Fibroblast of lung (primary cell): ENCODE results near the gene UQCRHL. TPM values are rescaled to one million over a fixed set of nuclear protein-coding genes. Genes with fewer than 3 reads are reported as not detected.

ENCODE experiments used
- DNase-seq, 2 donors: peaks; one replicate each; pipeline versions ENCODE4 v3.0.0 to v3.0.0-alpha.2; 2010; ENCODE audit warnings: low read depth in 2 of 2
- H2AFZ ChIP-seq: 2 replicates; pipeline ENCODE4 v1.5.1; 2012; ENCODE audit warnings: low read length, control low read depth, inconsistent platforms
- H3K27ac ChIP-seq: 2 replicates; pipeline ENCODE4 v1.5.1; 2011; ENCODE audit warnings: low read length, control low read depth; ENCODE audit not compliant: insufficient read depth
- H3K27me3 ChIP-seq: 2 replicates; pipeline ENCODE4 v1.5.1; 2011; ENCODE audit warnings: mild to moderate bottlenecking, low read length; ENCODE audit not compliant: control insufficient read depth, insufficient read depth
- H3K36me3 ChIP-seq: 2 replicates; pipeline ENCODE4 v1.5.1; 2011; ENCODE audit warnings: low read length; ENCODE audit not compliant: control insufficient read depth, insufficient read depth
- H3K4me1 ChIP-seq: 2 replicates; pipeline ENCODE4 v1.5.1; 2011; ENCODE audit warnings: low read length; ENCODE audit not compliant: control insufficient read depth, insufficient read depth; ENCODE audit errors: extremely low read depth
- H3K4me2 ChIP-seq: 2 replicates; pipeline ENCODE4 v1.5.1; 2011; ENCODE audit warnings: low read length, control low read depth; ENCODE audit not compliant: insufficient read depth; ENCODE audit errors: extremely low read depth
- H3K4me3 ChIP-seq, 4 experiments: fragments of 200-600 bp in 1 of 4; sonication (generic) in 1 of 4; replicated peaks in 1 of 4; 2 replicates each; pipeline ENCODE4 v1.5.1; 2011 to 2016; ENCODE audit warnings: low read length in 4 of 4, low read depth in 3 of 4, mild to moderate bottlenecking in 3 of 4, control low read depth in 2 of 4, inconsistent platforms in 1 of 4, mixed read lengths in 1 of 4; ENCODE audit not compliant: insufficient read depth in 1 of 4; ENCODE audit errors: control extremely low read depth in 1 of 4
- H3K79me2 ChIP-seq: 2 replicates; pipeline ENCODE4 v1.5.1; 2012; ENCODE audit warnings: mild to moderate bottlenecking, low read length, inconsistent platforms; ENCODE audit not compliant: control insufficient read depth, insufficient read depth
- H3K9ac ChIP-seq: 2 replicates; pipeline ENCODE4 v1.5.1; 2011; ENCODE audit warnings: mild to moderate bottlenecking, low read length, control low read depth; ENCODE audit not compliant: insufficient read depth
- H3K9me3 ChIP-seq: 2 replicates; pipeline ENCODE4 v1.5.1; 2012; ENCODE audit warnings: low read depth, low read length; ENCODE audit not compliant: control insufficient read depth, insufficient read depth
- H4K20me1 ChIP-seq: 2 replicates; pipeline ENCODE4 v1.5.1; 2011; ENCODE audit warnings: low read length; ENCODE audit not compliant: control insufficient read depth, insufficient read depth; ENCODE audit errors: extremely low read depth
- CTCF ChIP-seq, 2 donors: IDR thresholded peaks in 1 of 2; conservative IDR thresholded peaks in 1 of 2; 1 replicate in 1 of 2; 2 replicates in 1 of 2; pipeline ENCODE4 v1.5.1; 2011 to 2012; ENCODE audit warnings: low read length in 2 of 2, control low read depth in 1 of 2, inconsistent platforms in 1 of 2, low read depth in 1 of 2, mild to moderate bottlenecking in 1 of 2
- EZH2 ChIP-seq: IDR thresholded peaks from 2 replicates; pipeline ENCODE4 v1.5.1; 2012; ENCODE audit warnings: low read length, control low read depth, mild to moderate bottlenecking; ENCODE audit errors: missing control alignments
- polyA plus RNA-seq, 2 donors: library from polyadenylated mRNA; depleted of rRNA in 1 of 2; stranded (reverse) in 1 of 2; unstranded in 1 of 2; fragments of >200 nt; gene quantifications; 2 replicates each; pipeline ENCODE4 v1.2.1, GENCODE V29; 2011 to 2012; ENCODE audit warnings: missing spikeins in 1 of 2
- total RNA-seq: library from RNA; depleted of rRNA; stranded (reverse); fragments of >200 nt; gene quantifications from 2 replicates; pipeline ENCODE4 v1.2.1, GENCODE V29; 2014

The UQCRHL gene
- total and polyA plus RNA-seq, 2 donors (not counting 1 experiment from before 2014, with no cell fraction given), result 1.3 to 7.8 TPM

- peak; percentile 57 to 77 for DNase-seq
- Histone ChIP-seq H3K36me3 (no peaks in the 10 kb centered on the region), H3K27me3 (no peaks in the 10 kb centered on the region), H3K4me1 (peaks cover 4% of the 10 kb centered on the region), H3K4me2 (no peak overlapping the region), H3K9me3 (no peaks in the 10 kb centered on the region), H3K79me2 (no peaks in the 10 kb centered on the region), H3K4me3 (no peak overlapping the region), H2AFZ (no peak overlapping the region), H4K20me1 (no peaks in the 10 kb centered on the region), H3K27ac (no peak overlapping the region), H3K9ac (no peak overlapping the region)
- TF ChIP-seq EZH2 (no peak), CTCF (conservative IDR thresholded peaks at IDR 0.05 in 1 of 2, IDR thresholded peaks at IDR 0.05 in 1 of 2; ENCODE audit: low read depth in 1 of 2, low read length in 2 of 2) (no peak)
These were observed 18.7 kb downstream of the UQCRHL start for GRCh38 chr1:15788624-15789301.

GRCh38 chr1:15786581-15786980, 20.9 kb downstream of the UQCRHL start:
- TF ChIP-seq EZH2 (no peak), CTCF (conservative IDR thresholded peaks at IDR 0.05 in 1 of 2, IDR thresholded peaks at IDR 0.05 in 1 of 2; ENCODE audit: low read depth in 1 of 2, low read length in 2 of 2) (no peak)
- DNase-seq, result peak; percentile 72 to 79
- no peaks in the 10 kb centered on the region for H3K36me3 ChIP-seq
- H3K4me3 ChIP-seq, result no peak overlapping the region
- no peak overlapping the region for H3K9ac ChIP-seq
- H3K4me2 ChIP-seq, result no peak overlapping the region
- no peak overlapping the region for H3K27ac ChIP-seq
- H2AFZ ChIP-seq, result no peak overlapping the region
- H3K79me2 ChIP-seq, result no peaks in the 10 kb centered on the region
- H3K27me3 ChIP-seq, result no peaks in the 10 kb centered on the region
- no peaks in the 10 kb centered on the region for H3K9me3 ChIP-seq
- H3K4me1 ChIP-seq, result peaks cover 4% of the 10 kb centered on the region
- no peaks in the 10 kb centered on the region for H4K20me1 ChIP-seq

- no peaks in the 10 kb centered on the region for H4K20me1 ChIP-seq
- H3K4me2 ChIP-seq, result no peak overlapping the region
- no peak for DNase-seq
- H3K4me3 ChIP-seq, result no peak overlapping the region
- H3K4me1 ChIP-seq, result peaks cover 4% of the 10 kb centered on the region
- H3K9ac ChIP-seq, result no peak overlapping the region
- no peaks in the 10 kb centered on the region for H3K79me2 ChIP-seq
- TF ChIP-seq CTCF (conservative IDR thresholded peaks at IDR 0.05 in 1 of 2, IDR thresholded peaks at IDR 0.05 in 1 of 2; ENCODE audit: low read depth in 1 of 2, low read length in 2 of 2) (no peak), EZH2 (no peak)
- no peaks in the 10 kb centered on the region for H3K9me3 ChIP-seq
- H2AFZ ChIP-seq, result no peak overlapping the region
- H3K27ac ChIP-seq, result no peak overlapping the region
- H3K27me3 ChIP-seq, result no peaks in the 10 kb centered on the region
- H3K36me3 ChIP-seq, result no peaks in the 10 kb centered on the region
These were observed 21.8 kb downstream of the UQCRHL start for GRCh38 chr1:15785683-15786082.
